ENCODE measurements around the gene SND1.

DNA sequence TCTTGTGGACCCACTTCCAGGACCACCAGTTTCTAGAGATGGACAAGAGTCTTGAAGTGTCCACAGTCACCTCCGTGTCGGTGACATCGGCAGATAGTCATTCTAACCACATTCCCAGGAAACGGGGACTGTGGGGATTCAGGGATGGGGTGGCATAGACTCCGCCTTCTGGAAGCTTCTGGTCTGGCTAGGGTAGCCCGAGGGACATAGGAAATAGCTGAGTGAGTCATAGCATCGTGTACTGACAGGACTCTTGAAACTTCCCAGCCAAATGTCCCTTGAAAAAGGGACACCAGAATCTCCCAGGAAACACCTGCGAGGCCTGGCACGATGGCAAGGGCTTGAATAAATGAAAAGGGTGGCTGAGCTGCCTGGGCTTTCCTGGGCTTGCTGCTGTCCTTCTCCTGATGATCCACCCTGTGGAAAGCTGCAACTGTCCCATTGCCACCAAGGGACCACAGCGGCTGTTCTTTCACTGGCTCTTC is 463.4 kb downstream of the SND1 start:
- TF ChIP-seq, protein P1, sequence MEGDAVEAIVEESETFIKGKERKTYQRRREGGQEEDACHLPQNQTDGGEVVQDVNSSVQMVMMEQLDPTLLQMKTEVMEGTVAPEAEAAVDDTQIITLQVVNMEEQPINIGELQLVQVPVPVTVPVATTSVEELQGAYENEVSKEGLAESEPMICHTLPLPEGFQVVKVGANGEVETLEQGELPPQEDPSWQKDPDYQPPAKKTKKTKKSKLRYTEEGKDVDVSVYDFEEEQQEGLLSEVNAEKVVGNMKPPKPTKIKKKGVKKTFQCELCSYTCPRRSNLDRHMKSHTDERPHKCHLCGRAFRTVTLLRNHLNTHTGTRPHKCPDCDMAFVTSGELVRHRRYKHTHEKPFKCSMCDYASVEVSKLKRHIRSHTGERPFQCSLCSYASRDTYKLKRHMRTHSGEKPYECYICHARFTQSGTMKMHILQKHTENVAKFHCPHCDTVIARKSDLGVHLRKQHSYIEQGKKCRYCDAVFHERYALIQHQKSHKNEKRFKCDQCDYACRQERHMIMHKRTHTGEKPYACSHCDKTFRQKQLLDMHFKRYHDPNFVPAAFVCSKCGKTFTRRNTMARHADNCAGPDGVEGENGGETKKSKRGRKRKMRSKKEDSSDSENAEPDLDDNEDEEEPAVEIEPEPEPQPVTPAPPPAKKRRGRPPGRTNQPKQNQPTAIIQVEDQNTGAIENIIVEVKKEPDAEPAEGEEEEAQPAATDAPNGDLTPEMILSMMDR (IDR thresholded peaks at IDR 0.05) = no peak
- TF ChIP-seq POLR2A (IDR thresholded peaks at IDR 0.05) (no peak), EP300 (IDR thresholded peaks at IDR 0.05) (no peak)
